NCI-H146 treated with DMSO at 0.1 percent for 48 hours (cell line): ENCODE results near the gene KRTAP23-1.

ENCODE experiments used
- DNase-seq: peaks from one replicate; lab custom pipeline; 2025; ENCODE audit not compliant: unreplicated experiment; lab: John Stamatoyannopoulos, UW

KRTAP23-1 gene

GRCh38 chr21:30315701-30316100 is 32.7 kb downstream of the KRTAP23-1 start:
- DNase-seq = no peak

DNA sequence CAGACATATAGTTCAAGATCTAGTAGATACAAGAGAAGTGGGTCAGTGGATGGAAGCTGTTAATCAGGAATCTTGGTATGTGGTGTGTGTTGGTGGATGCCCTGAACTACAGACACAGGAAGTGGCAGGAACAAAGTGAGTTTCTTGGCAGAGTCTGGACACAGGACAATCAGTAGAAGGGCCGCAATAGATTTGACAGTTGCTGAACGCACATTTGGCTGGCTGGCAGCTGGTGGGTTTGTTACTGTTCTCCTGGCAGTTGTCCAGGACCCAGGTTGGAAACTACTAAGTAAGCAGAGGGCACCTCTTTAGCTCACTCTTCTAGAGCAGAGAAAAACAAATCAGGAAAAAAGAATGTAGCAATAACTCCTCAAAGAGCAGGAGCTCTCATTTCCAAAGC is 41.5 kb downstream of the KRTAP23-1 start:
- DNase-seq = no peak

- DNase-seq = no peak
Measured at GRCh38 chr21:30305136-30305535, 43.3 kb downstream of the KRTAP23-1 start.
